ENCODE data around the gene ZMYND8.
A peak's percentile ranks its signal among the peaks of the same experiment; 100 is the strongest.

The ZMYND8 gene

GRCh38 chr20:47353692-47354463, 2.6 kb downstream of the ZMYND8 start:
- peak; percentile 56 for DNase-seq (ENCODE audit: low spot score)

GRCh38 chr20:47353239-47353691, 3.2 kb downstream of the ZMYND8 start:
- DNase-seq (ENCODE audit: low spot score) = no peak

- DNase-seq (ENCODE audit: low spot score) = no peak
Measured at GRCh38 chr20:47352332-47353238, 3.9 kb downstream of the ZMYND8 start.

- DNase-seq (ENCODE audit: low spot score) = peak; percentile 65
Measured at GRCh38 chr20:47351643-47352331, 4.7 kb downstream of the ZMYND8 start.

DNA sequence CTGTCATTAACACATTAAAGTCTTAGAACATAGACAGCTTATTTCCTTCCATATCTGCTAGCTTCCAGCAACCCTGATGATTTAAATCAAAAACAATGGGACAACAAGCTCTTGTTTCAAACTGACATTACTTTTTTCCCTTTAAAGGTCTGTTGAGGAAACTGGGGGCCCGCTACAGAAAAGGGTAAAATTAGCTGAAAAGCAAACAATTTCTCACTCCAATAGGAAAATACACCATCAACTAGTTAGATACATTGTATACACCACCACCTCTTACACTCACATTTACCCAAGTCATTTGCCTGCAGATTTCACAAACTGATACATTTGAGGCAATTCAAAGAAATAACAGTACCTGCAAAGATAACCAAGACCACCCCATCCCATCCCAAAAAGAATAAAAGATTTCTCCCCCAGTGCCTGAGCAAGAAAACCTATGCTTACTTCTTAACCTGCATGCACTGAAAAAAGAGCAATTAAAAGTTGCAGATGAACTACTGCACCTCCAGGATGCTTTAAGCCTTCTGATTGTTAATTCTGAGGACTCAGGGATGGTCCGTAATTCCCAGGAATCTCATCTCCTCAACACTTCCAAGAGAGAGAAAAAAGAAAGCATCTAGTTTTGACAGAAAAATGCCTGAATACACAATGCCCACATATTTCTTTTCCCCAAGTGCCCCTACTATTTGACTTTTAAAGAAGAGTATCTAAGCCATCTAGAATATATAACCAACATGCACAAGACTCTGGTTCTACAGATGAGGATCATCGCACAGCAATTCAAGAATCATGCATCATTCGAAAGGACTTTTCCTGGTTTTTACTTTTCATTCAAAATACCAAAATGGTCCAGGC, 5.6 kb downstream of the ZMYND8 start:
- no peak for DNase-seq (ENCODE audit: low spot score)

GRCh38 chr20:47350181-47350550, 6.3 kb downstream of the ZMYND8 start:
- no peak for DNase-seq (ENCODE audit: low spot score)

- no peak for DNase-seq (ENCODE audit: low spot score)
Measured at GRCh38 chr20:47349365-47350180, 6.9 kb downstream of the ZMYND8 start.

DNA sequence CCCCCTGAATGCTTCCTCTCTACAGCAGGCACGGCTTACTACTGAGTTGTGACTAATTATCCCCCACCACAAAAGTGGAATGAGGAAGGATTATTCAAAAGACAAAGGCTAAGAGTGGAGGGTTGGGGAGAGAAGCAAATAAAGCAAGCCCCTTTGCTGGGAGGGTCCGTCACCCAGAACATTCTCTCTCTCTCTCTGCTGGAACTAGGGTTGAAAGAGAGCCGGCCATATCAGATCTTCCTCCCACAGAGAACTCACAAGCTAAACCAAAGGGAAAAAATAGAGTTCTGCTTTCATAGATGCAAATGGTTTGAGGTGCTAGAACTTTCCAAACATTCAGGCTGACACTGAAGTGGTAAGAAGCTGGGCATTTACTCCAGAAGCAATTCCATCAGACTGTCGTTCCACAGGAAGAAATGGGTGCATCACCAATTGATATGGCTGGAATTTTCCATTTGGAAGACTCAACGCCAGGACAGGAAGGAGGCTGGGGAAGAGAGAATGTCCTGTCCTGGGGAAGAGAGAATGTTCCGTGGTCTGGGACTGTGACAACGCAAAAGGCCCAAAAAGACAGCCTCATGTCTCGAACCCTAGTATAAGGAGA, 7.9 kb downstream of the ZMYND8 start:
- DNase-seq (ENCODE audit: low spot score) = no peak

- no peak for DNase-seq (ENCODE audit: low spot score)
Measured at GRCh38 chr20:47347661-47348435, 8.7 kb downstream of the ZMYND8 start.

DNA sequence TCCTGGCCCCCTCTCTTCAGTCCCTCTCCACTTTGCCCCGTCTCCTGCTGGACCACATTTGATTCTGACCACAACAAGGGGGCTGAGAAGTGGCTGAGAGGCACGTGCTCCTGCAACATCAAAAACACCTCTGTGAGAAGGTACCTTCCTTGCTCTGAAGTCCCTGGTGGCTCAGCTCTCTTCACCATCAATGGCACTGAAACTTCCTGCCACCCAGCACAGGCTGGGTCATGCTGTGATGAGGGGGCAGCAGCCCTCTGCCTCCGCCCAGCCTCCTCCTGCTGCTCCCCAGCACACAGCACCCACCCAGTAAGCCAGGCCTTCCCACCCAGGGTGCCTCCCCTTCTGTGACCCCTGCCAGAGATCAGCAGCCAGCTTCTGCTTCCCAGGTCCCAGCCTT, 10.3 kb downstream of the ZMYND8 start:
- DNase-seq (ENCODE audit: low spot score) = no peak

DNA sequence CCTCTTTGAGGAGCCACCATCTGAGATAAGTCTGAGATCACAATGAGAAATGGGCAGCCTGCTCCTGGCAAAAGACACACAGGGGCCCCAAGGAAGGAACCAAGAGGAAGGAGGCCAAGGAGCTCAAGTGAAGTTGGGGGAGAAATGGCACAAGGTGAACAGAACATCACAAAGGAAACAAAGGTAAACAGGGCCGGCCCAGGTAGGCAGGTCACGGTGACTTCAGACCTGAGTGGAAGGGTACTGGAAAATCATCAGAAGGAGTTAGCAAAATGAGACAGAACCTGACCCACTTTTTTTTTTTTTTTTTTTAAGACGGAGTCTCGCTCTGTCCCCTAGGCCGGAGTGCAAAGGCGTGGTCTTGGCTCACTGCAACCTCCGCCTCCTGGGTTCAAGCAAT, 11.3 kb downstream of the ZMYND8 start:
- no peak for DNase-seq (ENCODE audit: low spot score)

DNA sequence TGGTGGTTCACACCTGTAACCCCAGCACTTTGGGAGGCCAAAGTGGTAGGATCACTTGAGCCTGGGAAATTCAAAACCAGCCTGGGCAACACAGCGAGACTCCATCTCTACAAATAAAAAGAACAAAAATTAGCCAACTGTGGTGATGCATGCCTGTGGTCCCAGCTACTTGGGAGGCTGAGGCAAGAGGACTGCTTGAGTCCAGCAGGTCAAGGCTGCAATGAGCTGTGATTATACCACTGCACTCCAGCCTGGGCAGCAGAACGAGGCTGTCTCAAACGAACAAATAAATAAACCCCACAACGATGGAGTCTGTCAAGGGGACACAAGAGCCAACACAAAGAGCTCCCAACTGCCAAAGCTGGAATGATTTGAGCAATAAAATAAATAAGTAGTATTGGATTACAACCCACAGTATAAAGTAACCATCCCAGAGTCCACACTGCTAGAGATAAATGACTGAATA, 13.5 kb downstream of the ZMYND8 start:
- DNase-seq (ENCODE audit: low spot score) = no peak

DNA sequence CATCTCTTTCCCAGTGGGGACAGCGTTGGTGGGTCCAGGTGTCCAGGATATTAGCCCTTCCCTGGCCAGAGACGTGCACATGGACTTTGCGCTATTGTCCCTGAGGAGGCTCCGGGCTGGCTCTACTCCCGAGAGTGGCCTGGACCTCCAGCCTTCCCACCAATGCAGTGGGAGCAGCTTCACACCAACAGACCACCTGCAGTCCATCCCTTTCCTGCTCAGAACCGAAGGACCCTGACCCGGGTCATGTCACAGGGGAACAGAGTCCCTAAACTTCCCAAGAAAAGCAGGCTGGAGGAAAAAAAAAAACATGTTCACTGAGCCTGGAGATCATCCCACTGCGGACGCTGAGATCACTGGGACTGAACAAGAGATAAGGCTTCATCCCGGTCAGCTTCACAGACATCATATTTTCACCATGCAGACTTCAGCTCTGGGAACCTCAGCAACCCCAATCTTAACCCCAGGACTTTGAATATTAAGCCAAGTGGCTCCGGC, 18.3 kb downstream of the ZMYND8 start:
- no peak for DNase-seq (ENCODE audit: low spot score)

GRCh38 chr20:47337413-47337812, 19.1 kb downstream of the ZMYND8 start:
- DNase-seq (ENCODE audit: low spot score) = no peak

DNA sequence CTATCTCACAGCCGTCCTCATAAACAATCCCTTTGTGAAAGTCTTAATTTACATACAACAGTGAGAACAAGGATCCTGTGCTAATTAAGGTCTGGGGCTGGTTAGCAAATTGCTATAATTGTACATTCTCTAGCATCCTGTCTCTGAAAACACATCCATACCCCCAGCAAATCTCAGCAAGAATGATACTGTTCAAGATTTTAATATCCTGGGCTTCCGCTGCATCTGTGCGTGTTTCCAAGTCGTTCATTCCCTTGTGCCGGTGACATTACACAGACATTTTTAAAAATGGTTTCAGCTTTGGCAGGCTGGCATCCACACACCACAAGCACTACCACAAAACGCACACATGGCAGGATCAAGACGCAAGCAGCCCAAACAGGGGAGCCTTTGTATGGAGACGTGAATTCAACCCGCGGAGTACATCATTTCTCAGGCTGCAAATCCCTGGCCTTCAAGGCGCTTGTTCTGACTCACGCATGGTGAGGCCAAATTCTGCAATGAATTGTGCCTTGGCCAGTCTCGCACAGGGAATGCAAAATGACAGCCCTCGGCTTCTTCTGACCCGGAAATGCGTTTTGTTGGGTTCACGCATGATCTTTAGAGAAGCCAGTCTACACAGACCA, 20.3 kb downstream of the ZMYND8 start:
- DNase-seq (ENCODE audit: low spot score) = no peak

DNA sequence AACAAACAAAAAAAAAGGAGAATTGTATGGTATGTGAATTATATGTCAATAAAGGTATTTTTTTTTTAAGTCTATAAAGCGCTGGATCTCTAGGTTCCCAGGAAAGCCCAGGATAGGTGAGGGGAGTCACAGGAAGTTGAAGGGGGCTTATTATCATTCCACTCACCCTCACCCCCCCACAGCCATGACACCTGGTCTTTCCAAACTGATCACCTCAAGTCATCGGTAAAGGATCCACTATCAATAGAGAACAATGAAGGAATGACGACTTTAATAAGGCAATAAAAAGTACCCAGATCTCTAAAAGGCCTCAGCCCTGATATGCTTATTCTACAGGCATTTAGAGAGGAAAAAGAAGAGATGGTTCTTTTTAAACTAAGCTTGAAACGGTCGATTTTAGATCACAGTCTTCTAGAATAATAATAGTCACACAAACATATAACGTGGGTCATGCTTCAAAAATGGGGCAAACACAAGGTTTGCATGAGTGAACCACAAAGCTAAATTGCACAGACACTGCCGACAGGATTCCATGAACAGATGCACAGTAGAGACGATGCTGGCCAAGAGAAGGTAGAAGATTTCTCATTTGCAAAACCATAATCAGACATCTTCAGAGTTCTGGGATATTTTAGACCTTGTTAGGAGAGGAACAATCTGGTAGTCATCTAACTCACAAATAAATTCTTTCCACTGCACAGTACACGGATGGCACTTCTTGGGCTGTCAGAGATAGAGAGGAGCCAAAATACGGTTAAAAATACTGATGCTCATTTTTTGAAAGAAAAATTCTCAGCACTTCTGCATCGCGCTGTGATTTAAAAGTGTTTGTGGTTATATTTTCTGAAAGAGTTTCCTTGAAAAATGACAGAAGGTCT, 21.0 kb downstream of the ZMYND8 start:
- no peak for DNase-seq (ENCODE audit: low spot score)

GRCh38 chr20:47334022-47334551, 22.4 kb downstream of the ZMYND8 start:
- peak; percentile 96 for DNase-seq (ENCODE audit: low spot score)
